Astrocyte (in vitro differentiated cells and primary cell): ENCODE results near the gene ARNT2. TPM values are rescaled to one million over a fixed set of nuclear protein-coding genes. Genes with fewer than 3 reads are reported as not detected.

ENCODE experiments used
- DNase-seq: peaks from one replicate; pipeline ENCODE4 v3.0.0-alpha.2; 2010; ENCODE audit warnings: low read depth
- FAIRE-seq: peaks from 2 replicates; lab custom pipeline; 2011; peaks lifted over from hg19 to GRCh38; lab: Jason Lieb, UNC
- H2AFZ ChIP-seq: 2 replicates; pipeline ENCODE4 v1.6.0; 2012; ENCODE audit warnings: low read depth, low read length, inconsistent platforms
- H3K27ac ChIP-seq: 2 replicates; pipeline ENCODE4 v1.5.1; 2011; ENCODE audit warnings: low read depth, low read length, inconsistent platforms
- H3K27me3 ChIP-seq: 2 replicates; pipeline ENCODE4 v1.6.0; 2011; ENCODE audit warnings: low read length, inconsistent platforms; ENCODE audit not compliant: insufficient read depth
- H3K36me3 ChIP-seq: 2 replicates; pipeline ENCODE4 v1.5.1; 2011; ENCODE audit warnings: low read length, inconsistent platforms; ENCODE audit not compliant: insufficient read depth
- H3K4me1 ChIP-seq: 2 replicates; pipeline ENCODE4 v1.5.1; 2011; ENCODE audit warnings: low read length, inconsistent platforms; ENCODE audit not compliant: insufficient read depth
- H3K4me2 ChIP-seq: 2 replicates; pipeline ENCODE4 v1.6.0; 2012; ENCODE audit warnings: low read length, inconsistent platforms
- H3K4me3 ChIP-seq: 2 replicates; pipeline ENCODE4 v1.5.1; 2011; ENCODE audit warnings: low read depth, mild to moderate bottlenecking, low read length, inconsistent platforms; ENCODE audit not compliant: insufficient read depth
- H3K79me2 ChIP-seq: 2 replicates; pipeline ENCODE4 v1.6.0; 2012; ENCODE audit warnings: mild to moderate bottlenecking, low read length, inconsistent platforms; ENCODE audit not compliant: insufficient read depth
- H3K9ac ChIP-seq: 2 replicates; pipeline ENCODE4 v1.6.0; 2012; ENCODE audit warnings: mild to moderate bottlenecking, low read length, inconsistent platforms
- H3K9me3 ChIP-seq: 2 replicates; pipeline ENCODE4 v1.5.1; 2012; ENCODE audit warnings: low read depth, mild to moderate bottlenecking, low read length, inconsistent platforms; ENCODE audit not compliant: insufficient read depth
- H4K20me1 ChIP-seq: 2 replicates; pipeline ENCODE4 v1.6.0; 2012; ENCODE audit warnings: low read length, inconsistent platforms; ENCODE audit not compliant: insufficient read depth
- H3K27ac Mint-ChIP-seq: one replicate; pipeline ENCODE4 v1.8.0; 2021; ENCODE audit warnings: mild to moderate bottlenecking, mixed read lengths; ENCODE audit not compliant: unreplicated experiment
- H3K27me3 Mint-ChIP-seq: one replicate; pipeline ENCODE4 v1.8.0; 2021; ENCODE audit warnings: low read depth, mixed read lengths; ENCODE audit not compliant: unreplicated experiment
- H3K36me3 Mint-ChIP-seq: one replicate; pipeline ENCODE4 v1.8.0; 2021; ENCODE audit warnings: low read depth, mixed read lengths; ENCODE audit not compliant: unreplicated experiment
- H3K4me1 Mint-ChIP-seq: one replicate; pipeline ENCODE4 v1.8.0; 2021; ENCODE audit warnings: low read depth, mixed read lengths; ENCODE audit not compliant: unreplicated experiment
- H3K4me3 Mint-ChIP-seq: one replicate; pipeline ENCODE4 v1.8.0; 2021; ENCODE audit warnings: mild to moderate bottlenecking, moderate library complexity, mixed read lengths; ENCODE audit not compliant: unreplicated experiment
- H3K9me3 Mint-ChIP-seq: one replicate; pipeline ENCODE4 v1.8.0; 2021; ENCODE audit warnings: mild to moderate bottlenecking, mixed read lengths; ENCODE audit not compliant: unreplicated experiment
- CTCF ChIP-seq: IDR thresholded peaks from 2 replicates; pipeline ENCODE4 v1.5.1; 2011; ENCODE audit warnings: low read depth, mild to moderate bottlenecking, inconsistent platforms, low read length, moderate library complexity; ENCODE audit not compliant: insufficient read depth
- EZH2 ChIP-seq: IDR thresholded peaks from 2 replicates; pipeline ENCODE4 v1.6.1; 2012; ENCODE audit warnings: mild to moderate bottlenecking, low read length, inconsistent platforms; ENCODE audit not compliant: insufficient read depth
- total RNA-seq: library from RNA; stranded (reverse); gene quantifications from 2 replicates; pipeline ENCODE4 v1.2.1, GENCODE V29; 2021

ARNT2 gene
- total RNA-seq, 1 donor from 2014 or later: 3.5 TPM

DNA sequence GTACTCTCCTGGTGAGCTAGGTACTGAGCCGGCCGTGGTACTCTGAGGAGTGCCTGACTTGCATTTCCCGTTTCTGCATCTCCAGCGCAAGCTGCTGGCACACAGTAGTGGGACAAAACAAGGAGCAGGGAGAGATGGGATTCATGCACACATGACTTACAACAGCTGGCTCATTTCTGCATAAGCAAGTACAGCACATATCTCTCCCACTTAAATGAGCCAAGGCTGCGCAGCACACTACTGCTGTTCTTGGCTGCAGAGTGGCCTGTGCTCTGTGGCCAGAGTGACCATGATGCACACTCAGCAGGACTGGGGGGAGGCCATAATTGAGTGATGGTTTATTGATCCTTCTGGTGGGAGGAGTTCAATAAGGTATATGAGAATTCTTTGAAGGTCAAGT is 231.8 kb downstream of the ARNT2 start:
- Mint-ChIP-seq H3K4me1 (no peaks in the 10 kb centered on the region), H3K27me3 (peaks cover 26% of the 10 kb centered on the region), H3K36me3 (peaks cover 3% of the 10 kb centered on the region), H3K27ac (no peak overlapping the region), H3K9me3 (peaks cover 16% of the 10 kb centered on the region), H3K4me3 (no peak overlapping the region)
- Histone ChIP-seq H3K79me2 (no peaks in the 10 kb centered on the region), H3K27me3 (peaks cover 4% of the 10 kb centered on the region), H3K9me3 (no peaks in the 10 kb centered on the region), H3K4me2 (no peak overlapping the region), H4K20me1 (no peaks in the 10 kb centered on the region), H3K27ac (no peak overlapping the region), H2AFZ (no peak overlapping the region), H3K4me3 (no peak overlapping the region), H3K4me1 (no peaks in the 10 kb centered on the region), H3K36me3 (no peaks in the 10 kb centered on the region), H3K9ac (no peak overlapping the region)
- TF ChIP-seq CTCF (no peak), EZH2 (no peak)
- FAIRE-seq (no peak), DNase-seq (no peak)

DNA sequence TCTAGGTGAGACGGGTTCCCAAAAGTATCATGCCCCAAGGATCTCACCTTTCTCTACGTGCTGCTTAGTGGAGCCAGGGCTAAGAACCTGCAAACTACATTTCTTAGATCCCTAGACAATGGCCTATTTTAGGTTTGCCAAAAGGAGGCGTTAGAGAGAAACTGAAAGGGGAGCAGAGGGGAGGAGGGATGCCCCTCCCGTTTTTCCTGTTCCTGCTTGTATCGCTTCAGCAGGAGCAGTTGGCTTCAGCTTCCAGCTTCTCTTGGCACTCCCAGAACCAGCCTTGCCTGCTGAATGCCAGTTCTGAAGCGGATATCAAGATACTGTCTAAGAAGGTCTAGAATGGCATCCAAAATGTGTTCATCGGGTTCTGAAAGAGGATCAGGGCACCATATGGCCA is 232.5 kb downstream of the ARNT2 start:
- Histone ChIP-seq H3K27me3 (peaks cover 4% of the 10 kb centered on the region), H3K4me2 (no peak overlapping the region), H3K9me3 (no peaks in the 10 kb centered on the region), H2AFZ (no peak overlapping the region), H3K79me2 (no peaks in the 10 kb centered on the region), H3K9ac (no peak overlapping the region), H3K4me1 (no peaks in the 10 kb centered on the region), H3K4me3 (no peak overlapping the region), H4K20me1 (no peaks in the 10 kb centered on the region), H3K36me3 (no peaks in the 10 kb centered on the region), H3K27ac (no peak overlapping the region)
- TF ChIP-seq CTCF (no peak), EZH2 (no peak)
- DNase-seq (no peak), FAIRE-seq (no peak)
- Mint-ChIP-seq H3K4me1 (no peaks in the 10 kb centered on the region), H3K27ac (no peak overlapping the region), H3K4me3 (no peak overlapping the region), H3K36me3 (peaks cover 3% of the 10 kb centered on the region), H3K27me3 (peaks cover 26% of the 10 kb centered on the region), H3K9me3 (peaks cover 19% of the 10 kb centered on the region)

- Histone ChIP-seq H3K4me1 (no peaks in the 10 kb centered on the region), H3K4me3 (no peak overlapping the region), H2AFZ (no peak overlapping the region), H3K9ac (no peak overlapping the region), H3K4me2 (no peak overlapping the region), H3K27me3 (peaks cover 4% of the 10 kb centered on the region), H3K79me2 (no peaks in the 10 kb centered on the region), H4K20me1 (no peaks in the 10 kb centered on the region), H3K27ac (no peak overlapping the region), H3K36me3 (no peaks in the 10 kb centered on the region), H3K9me3 (no peaks in the 10 kb centered on the region)
- DNase-seq: no peak
- H3K36me3 Mint-ChIP-seq: peaks cover 3% of the 10 kb centered on the region
- no peak overlapping the region for H3K27ac Mint-ChIP-seq
- no peak for FAIRE-seq
- TF ChIP-seq CTCF: no peak
- TF ChIP-seq EZH2: no peak
- H3K4me1 Mint-ChIP-seq: no peaks in the 10 kb centered on the region
- H3K4me3 Mint-ChIP-seq: no peak overlapping the region
- H3K27me3 Mint-ChIP-seq: peaks cover 26% of the 10 kb centered on the region
- H3K9me3 Mint-ChIP-seq: peaks cover 21% of the 10 kb centered on the region
Measured at GRCh38 chr15:80637747-80638146, 233.6 kb downstream of the ARNT2 start.
